ENCODE data around the gene CACHD1. TPM values are rescaled to one million over a fixed set of nuclear protein-coding genes. Genes with fewer than 3 reads are reported as not detected.

Gene CACHD1
- total and polyA plus RNA-seq, 9 of the 15 experiments (the other 6 are each of a cell fraction or from before 2014, with no cell fraction given) = 0.07 TPM; not detected in 8

- no peaks in the 10 kb centered on the region for H4K20me1 ChIP-seq (replicated peaks; ENCODE audit: control insufficient read depth, insufficient read depth, low read length)
- FAIRE-seq (no peak), ATAC-seq (no peak), DNase-seq (ENCODE audit: extremely low read depth in 1 of 4, low spot score in 3 of 4) (no peak)
- ChIA-PET CTCF (ENCODE audit: low intra/inter-chr PET ratio) (interaction anchor here (0.7 kb wide), 1 partner anchor 1536 kb away, joined by 4 read pairs; no protein-coding TSS in a partner anchor), POLR2A (no interaction called here)
- TF ChIP-seq FOXP4 (CRISPR knock-in tag; IDR thresholded peaks at IDR 0.05; ENCODE audit: borderline replicate concordance) (no peak), ZNF764 (CRISPR knock-in tag; IDR thresholded peaks at IDR 0.05; ENCODE audit: low read depth) (no peak), DACH1 (IDR thresholded peaks at IDR 0.05; ENCODE audit: partially characterized antibody) (no peak), POLR3A (IDR thresholded peaks at IDR 0.05; ENCODE audit: borderline replicate concordance, extremely low read depth, insufficient read depth, insufficient read length) (no peak), TCF7 (IDR thresholded peaks at IDR 0.05; ENCODE audit: borderline replicate concordance) (no peak), RUNX1 (IDR thresholded peaks at IDR 0.05; ENCODE audit: low read depth) (no peak), MCM3 (IDR thresholded peaks at IDR 0.05) (no peak), SFPQ (IDR thresholded peaks at IDR 0.05; ENCODE audit: low read depth, low read length) (no peak), KDM1A (IDR thresholded peaks at IDR 0.05) (no peak), ZNF696 (CRISPR knock-in tag; conservative IDR thresholded peaks at IDR 0.05) (no peak), IRF2 (CRISPR knock-in tag; IDR thresholded peaks at IDR 0.05) (no peak)
- H3K4me2 ChIP-seq (ENCODE audit: insufficient read depth, low read length) = no peak overlapping the region
- no peaks in the 10 kb centered on the region for H3K9me3 ChIP-seq (replicated peaks; ENCODE audit: control insufficient read depth, insufficient read depth, low read depth, low read length)
- in situ Hi-C loops (cut with MboI) (no loop called here), intact Hi-C loops (cut with micrococcal nuclease) (no loop called here)
- H3K36me3 ChIP-seq (ENCODE audit: control insufficient read depth, insufficient read depth, low read length) = no peaks in the 10 kb centered on the region
- no peak overlapping the region for H3K9ac ChIP-seq (ENCODE audit: insufficient read depth in 1 of 2, low read depth in 2 of 2, low read length in 2 of 2)
- no peak overlapping the region for H2AFZ ChIP-seq (ENCODE audit: low read depth, low read length)
- H3K4me1 ChIP-seq (replicated peaks in 1 of 2; ENCODE audit: control insufficient read depth in 2 of 2, insufficient read depth in 2 of 2, low read length in 2 of 2) = no peaks in the 10 kb centered on the region
- no peaks in the 10 kb centered on the region for H3K79me2 ChIP-seq (ENCODE audit: control insufficient read depth, insufficient read depth, low read length)
- H3K4me3 ChIP-seq = no peak overlapping the region
- H3K27ac ChIP-seq (ENCODE audit: extremely low read depth, low read depth, low read length) = no peak overlapping the region
- 0% methylated on average over 2 of the region's 2 CpGs for WGBS (ENCODE audit: insufficient coverage, low coverage, missing lambda C conversion rate)
- BruUV-seq (replicated peaks) = no TSS peak
- no peaks in the 10 kb centered on the region; a peak in 2 of 5 replicates for H3K27me3 ChIP-seq (ENCODE audit: control insufficient read depth in 2 of 2, insufficient read depth in 2 of 2, low read length in 2 of 2)
- H3K9me1 ChIP-seq (ENCODE audit: control insufficient read depth, insufficient read depth, low read length) = no peaks in the 10 kb centered on the region
These were observed 43.2 kb upstream of the CACHD1 start for GRCh38 chr1:64426681-64427080.

All from K562 (cell line).